IMR-90 (cell line): ENCODE data around the gene NPY1R. TPM values are rescaled to one million over a fixed set of nuclear protein-coding genes. Genes with fewer than 3 reads are reported as not detected.

Experiments used
- ATAC-seq: fragments of 200-7000 bp; cut with Tn5 transposase; 2 replicates; pipeline ENCODE4 v1.9.1; 2020; ENCODE audit warnings: low read depth, mild to moderate bottlenecking, moderate library complexity
- BruUV-seq: library from RNA; stranded (reverse); fragments of 400-500 nt; replicated peaks from 2 replicates; lab custom pipeline; 2021; lab: Mats Ljungman, UMichigan
- CTCF ChIA-PET: fragments of 300-600 bp; formaldehyde crosslinking; extraction: SDS; loops from one replicate; lab custom pipeline; 2021; ENCODE audit warnings: antibody characterized with exemption; lab: Yijun Ruan, JAX
- POLR2A ChIA-PET: fragments of 300-600 bp; sonication (Branson Sonifier 250); formaldehyde crosslinking; loops from one replicate; lab custom pipeline; 2022; ENCODE audit warnings: antibody characterized with exemption; ENCODE audit not compliant: unreplicated experiment; lab: Charles Lee
- DNase-seq: peaks from one replicate; pipeline ENCODE4 v3.0.0; 2013
- H2AFZ ChIP-seq: replicated peaks from 2 replicates; pipeline ENCODE3; 2013; ENCODE audit warnings: low read length, mild to moderate bottlenecking; ENCODE audit not compliant: poor library complexity
- H2AK5ac ChIP-seq: 2 replicates; pipeline ENCODE4 v1.6.1; 2013; ENCODE audit warnings: low read depth, low read length, inconsistent platforms
- H2AK9ac ChIP-seq: replicated peaks from 2 replicates; pipeline ENCODE3; 2013; ENCODE audit warnings: mild to moderate bottlenecking, low read depth, low read length, moderate library complexity; ENCODE audit not compliant: poor library complexity
- H2BK120ac ChIP-seq: 2 replicates; pipeline ENCODE4 v1.6.1; 2013; ENCODE audit warnings: low read depth, low read length, inconsistent platforms
- H2BK15ac ChIP-seq: 3 replicates; pipeline ENCODE4 v1.6.1; 2013; ENCODE audit warnings: low read depth, low read length, inconsistent platforms
- H2BK20ac ChIP-seq: 2 replicates; pipeline ENCODE4 v1.6.1; 2013; ENCODE audit warnings: low read depth, mild to moderate bottlenecking, inconsistent platforms, low read length, moderate library complexity
- H2BK5ac ChIP-seq: 2 replicates; pipeline ENCODE4 v1.6.1; 2013; ENCODE audit warnings: mild to moderate bottlenecking, low read depth, low read length, inconsistent platforms; ENCODE audit not compliant: poor library complexity, severe bottlenecking
- H3K14ac ChIP-seq: replicated peaks from 2 replicates; pipeline ENCODE4 v1.6.1; 2013; ENCODE audit warnings: low read depth, low read length, inconsistent platforms
- H3K18ac ChIP-seq: 2 replicates; pipeline ENCODE4 v1.6.1; 2013; ENCODE audit warnings: low read depth, low read length, control low read depth
- H3K23ac ChIP-seq: 2 replicates; pipeline ENCODE4 v1.6.1; 2013; ENCODE audit warnings: low read depth, low read length, inconsistent platforms
- H3K27ac ChIP-seq: 2 replicates; pipeline ENCODE4 v1.5.1; 2013; ENCODE audit warnings: mild to moderate bottlenecking, control low read depth, low read length; ENCODE audit not compliant: insufficient read depth
- H3K27me3 ChIP-seq: 2 replicates; pipeline ENCODE4 v1.6.1; 2013; ENCODE audit warnings: low read length; ENCODE audit not compliant: control insufficient read depth, insufficient read depth
- H3K36me3 ChIP-seq: 2 replicates; pipeline ENCODE4 v1.6.1; 2013; ENCODE audit warnings: low read length, mixed read lengths; ENCODE audit not compliant: control insufficient read depth, insufficient read depth
- H3K4ac ChIP-seq: 2 replicates; pipeline ENCODE4 v1.6.1; 2013; ENCODE audit warnings: low read depth, low read length, inconsistent platforms
- H3K4me1 ChIP-seq: 2 replicates; pipeline ENCODE4 v1.6.1; 2013; ENCODE audit warnings: low read length, mixed read lengths; ENCODE audit not compliant: control insufficient read depth, insufficient read depth
- H3K4me2 ChIP-seq: 2 replicates; pipeline ENCODE4 v1.6.1; 2013; ENCODE audit warnings: low read depth, mild to moderate bottlenecking, control low read depth, low read length, moderate library complexity
- H3K4me3 ChIP-seq: 2 replicates; pipeline ENCODE4 v1.5.1; 2013; ENCODE audit warnings: low read depth, mild to moderate bottlenecking, control low read depth, low read length, moderate library complexity; ENCODE audit not compliant: insufficient read depth
- H3K56ac ChIP-seq: 2 replicates; pipeline ENCODE4 v1.6.1; 2013; ENCODE audit warnings: low read length, inconsistent platforms; ENCODE audit not compliant: insufficient read depth; ENCODE audit errors: extremely low read depth
- H3K79me1 ChIP-seq, 2 experiments: 2 replicates each; pipeline ENCODE4 v1.6.1; 2013; ENCODE audit warnings: low read length in 2 of 2, inconsistent platforms in 1 of 2, low read depth in 1 of 2
- H3K9ac ChIP-seq: 2 replicates; pipeline ENCODE4 v1.6.1; 2013; ENCODE audit warnings: low read depth, low read length, control low read depth
- H3K9me1 ChIP-seq: 2 replicates; pipeline ENCODE4 v1.6.1; 2013; ENCODE audit warnings: low read length, inconsistent platforms; ENCODE audit not compliant: insufficient read depth
- H3K9me3 ChIP-seq: 2 replicates; pipeline ENCODE4 v1.6.1; 2013; ENCODE audit warnings: low read length; ENCODE audit not compliant: control insufficient read depth, insufficient read depth
- H4K20me1 ChIP-seq: 2 replicates; pipeline ENCODE4 v1.6.1; 2013; ENCODE audit warnings: low read length, inconsistent platforms; ENCODE audit not compliant: insufficient read depth
- H4K5ac ChIP-seq: 2 replicates; pipeline ENCODE4 v1.6.1; 2013; ENCODE audit warnings: mild to moderate bottlenecking, low read depth, low read length, control low read depth
- H4K8ac ChIP-seq, 2 experiments: 2 replicates each; pipeline ENCODE4 v1.6.1; 2013; ENCODE audit warnings: low read depth in 2 of 2, low read length in 2 of 2, control low read depth in 1 of 2, inconsistent platforms in 1 of 2
- H4K91ac ChIP-seq: 2 replicates; pipeline ENCODE4 v1.6.1; 2013; ENCODE audit warnings: low read depth, low read length, inconsistent platforms; ENCODE audit not compliant: insufficient read depth
- BHLHE40 ChIP-seq: fragments of 150-350 bp; IDR thresholded peaks from 2 replicates; pipeline ENCODE4 v1.6.1; 2016; ENCODE audit warnings: mild to moderate bottlenecking, low read depth, low read length
- CEBPB ChIP-seq: IDR thresholded peaks from 2 replicates; pipeline ENCODE4 v1.6.1; 2012; ENCODE audit warnings: low read depth, low read length, improper control_type of control experiment
- CHD1 ChIP-seq: IDR thresholded peaks from 2 replicates; pipeline ENCODE4 v1.6.1; 2012; ENCODE audit warnings: low read depth, low read length, improper control_type of control experiment
- MAFK ChIP-seq: IDR thresholded peaks from 2 replicates; pipeline ENCODE4 v1.6.1; 2012; ENCODE audit warnings: low read depth, low read length, improper control_type of control experiment
- NFE2L2 ChIP-seq: fragments of 150-350 bp; IDR thresholded peaks from 2 replicates; pipeline ENCODE4 v1.6.1; 2016; ENCODE audit warnings: low read depth, mild to moderate bottlenecking, low read length
- RFX5 ChIP-seq: IDR thresholded peaks from 2 replicates; pipeline ENCODE4 v1.8.0; 2012; ENCODE audit warnings: low read depth, mild to moderate bottlenecking, low read length, moderate library complexity
- WGBS, 2 experiments: methylation state at CpG; one replicate each; pipeline versions ENCODE4 v1.1.5 to v1.1.7; 2013; ENCODE audit warnings: missing lambda C conversion rate in 2 of 2; ENCODE audit not compliant: insufficient read length in 1 of 2; ENCODE audit errors: extremely low coverage in 2 of 2; 5-methylcytosine and 5-hydroxymethylcytosine counted together
- dilution Hi-C: fragments of 300-500 bp; cut with HindIII; formaldehyde crosslinking; loops from one replicate; pipeline ENCODE4 v1.14.3; 2018; ENCODE audit warnings: low sequenced_read_pairs; ENCODE audit not compliant: unreplicated experiment
- in situ Hi-C: fragments of 300-500 bp; cut with MboI; formaldehyde crosslinking; loops from 3 replicates; pipeline ENCODE4 v1.14.3; 2019; ENCODE audit warnings: low sequenced_read_pairs, inconsistent platforms, mixed read lengths
- intact Hi-C: fragments of 100-400 bp; cut with micrococcal nuclease; formaldehyde crosslinking; loops from 2 replicates; pipeline ENCODE4 v1.10.0; 2022
- polyA plus RNA-seq, 3 experiments: library from polyadenylated mRNA; depleted of rRNA; stranded (reverse); fragments of >200 nt; gene quantifications; 2 replicates each; pipeline ENCODE4 v1.2.3, GENCODE V29; 2012; ENCODE audit warnings: low replicate concordance in 1 of 3
- total RNA-seq: library from RNA; depleted of rRNA; stranded (reverse); fragments of >200 nt; gene quantifications from 2 replicates; pipeline ENCODE4 v1.2.3, GENCODE V29; 2012
- TF ChIP-seq, protein P1 (sequence below): fragments of 150-350 bp; IDR thresholded peaks from 2 replicates; pipeline ENCODE4 v1.6.1; 2017; ENCODE audit warnings: mild to moderate bottlenecking, antibody characterized with exemption, low read length, low read depth
- TF ChIP-seq, protein P2 (sequence below): conservative IDR thresholded peaks from 2 replicates; pipeline ENCODE4 v1.5.1; 2012; ENCODE audit warnings: mild to moderate bottlenecking, low read depth, low read length, improper control_type of control experiment
- TF ChIP-seq, protein P3 (sequence below): fragments of 150-350 bp; IDR thresholded peaks from 2 replicates; pipeline ENCODE4 v1.6.1; 2016; ENCODE audit warnings: low read depth, mild to moderate bottlenecking, low read length, moderate library complexity, borderline replicate concordance

NPY1R gene
- total and polyA plus RNA-seq, 2 of the 4 experiments (the other 2 are of a cell fraction): under 0.01 TPM; not detected in 1

DNA sequence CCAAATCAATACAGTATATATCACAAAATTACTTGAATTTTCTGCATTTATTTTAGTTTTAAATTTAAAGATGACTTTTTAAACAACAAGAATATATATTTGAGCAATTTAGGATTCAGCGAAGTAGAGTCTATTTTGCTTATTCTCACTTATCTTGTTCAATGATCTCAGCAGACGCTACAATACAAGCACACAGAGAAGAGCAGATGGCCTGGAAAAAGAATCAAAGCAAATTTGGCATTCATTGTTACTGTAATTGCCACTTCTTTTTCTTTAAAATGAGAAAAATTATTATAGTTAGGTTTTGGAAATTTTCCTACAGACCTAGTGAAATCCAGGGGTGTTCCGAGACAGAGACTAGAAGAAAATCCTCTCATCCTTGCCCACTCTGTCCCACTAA, 57.5 kb downstream of the NPY1R start:
- TF ChIP-seq RFX5: no peak
- TF ChIP-seq CEBPB: no peak
- no peak for TF ChIP-seq NFE2L2
- TF ChIP-seq, protein P1, sequence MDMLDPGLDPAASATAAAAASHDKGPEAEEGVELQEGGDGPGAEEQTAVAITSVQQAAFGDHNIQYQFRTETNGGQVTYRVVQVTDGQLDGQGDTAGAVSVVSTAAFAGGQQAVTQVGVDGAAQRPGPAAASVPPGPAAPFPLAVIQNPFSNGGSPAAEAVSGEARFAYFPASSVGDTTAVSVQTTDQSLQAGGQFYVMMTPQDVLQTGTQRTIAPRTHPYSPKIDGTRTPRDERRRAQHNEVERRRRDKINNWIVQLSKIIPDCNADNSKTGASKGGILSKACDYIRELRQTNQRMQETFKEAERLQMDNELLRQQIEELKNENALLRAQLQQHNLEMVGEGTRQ: no peak
- TF ChIP-seq, protein P2, sequence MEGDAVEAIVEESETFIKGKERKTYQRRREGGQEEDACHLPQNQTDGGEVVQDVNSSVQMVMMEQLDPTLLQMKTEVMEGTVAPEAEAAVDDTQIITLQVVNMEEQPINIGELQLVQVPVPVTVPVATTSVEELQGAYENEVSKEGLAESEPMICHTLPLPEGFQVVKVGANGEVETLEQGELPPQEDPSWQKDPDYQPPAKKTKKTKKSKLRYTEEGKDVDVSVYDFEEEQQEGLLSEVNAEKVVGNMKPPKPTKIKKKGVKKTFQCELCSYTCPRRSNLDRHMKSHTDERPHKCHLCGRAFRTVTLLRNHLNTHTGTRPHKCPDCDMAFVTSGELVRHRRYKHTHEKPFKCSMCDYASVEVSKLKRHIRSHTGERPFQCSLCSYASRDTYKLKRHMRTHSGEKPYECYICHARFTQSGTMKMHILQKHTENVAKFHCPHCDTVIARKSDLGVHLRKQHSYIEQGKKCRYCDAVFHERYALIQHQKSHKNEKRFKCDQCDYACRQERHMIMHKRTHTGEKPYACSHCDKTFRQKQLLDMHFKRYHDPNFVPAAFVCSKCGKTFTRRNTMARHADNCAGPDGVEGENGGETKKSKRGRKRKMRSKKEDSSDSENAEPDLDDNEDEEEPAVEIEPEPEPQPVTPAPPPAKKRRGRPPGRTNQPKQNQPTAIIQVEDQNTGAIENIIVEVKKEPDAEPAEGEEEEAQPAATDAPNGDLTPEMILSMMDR: no peak
- no peak for TF ChIP-seq CHD1
- TF ChIP-seq, protein P3, sequence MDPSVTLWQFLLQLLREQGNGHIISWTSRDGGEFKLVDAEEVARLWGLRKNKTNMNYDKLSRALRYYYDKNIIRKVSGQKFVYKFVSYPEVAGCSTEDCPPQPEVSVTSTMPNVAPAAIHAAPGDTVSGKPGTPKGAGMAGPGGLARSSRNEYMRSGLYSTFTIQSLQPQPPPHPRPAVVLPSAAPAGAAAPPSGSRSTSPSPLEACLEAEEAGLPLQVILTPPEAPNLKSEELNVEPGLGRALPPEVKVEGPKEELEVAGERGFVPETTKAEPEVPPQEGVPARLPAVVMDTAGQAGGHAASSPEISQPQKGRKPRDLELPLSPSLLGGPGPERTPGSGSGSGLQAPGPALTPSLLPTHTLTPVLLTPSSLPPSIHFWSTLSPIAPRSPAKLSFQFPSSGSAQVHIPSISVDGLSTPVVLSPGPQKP: no peak
- TF ChIP-seq MAFK: no peak
- TF ChIP-seq BHLHE40: no peak
- Histone ChIP-seq H2BK20ac (no peak overlapping the region), H2BK120ac (no peak overlapping the region), H3K4me1 (no peaks in the 10 kb centered on the region), H4K8ac (no peak overlapping the region), H2BK5ac (no peak overlapping the region), H3K36me3 (no peaks in the 10 kb centered on the region), H2AK5ac (no peak overlapping the region), H3K4me3 (no peak overlapping the region), H3K4me2 (no peak overlapping the region), H4K20me1 (no peaks in the 10 kb centered on the region), H3K14ac (no peak overlapping the region), H3K27ac (no peak overlapping the region), H3K9ac (no peak overlapping the region), H2AK9ac (no peak overlapping the region), H3K18ac (no peak overlapping the region), H3K9me3 (0 out of 2 replicates have a peak, but pooled peaks cover 2% of the 10 kb centered on the region), H3K56ac (no peak overlapping the region), H2AFZ (no peak overlapping the region), H3K4ac (no peak overlapping the region), H2BK15ac (no peak overlapping the region), H3K23ac (no peak overlapping the region), H4K91ac (no peak overlapping the region), H3K9me1 (no peaks in the 10 kb centered on the region), H3K79me1 (no peaks in the 10 kb centered on the region), H3K27me3 (no peaks in the 10 kb centered on the region), H4K5ac (no peak overlapping the region)
- dilution Hi-C loops: no loop called here
- WGBS, 2 experiments: no CpG with 5 or more reads among the region's 3 CpGs
- in situ Hi-C loops: no loop called here
- ChIA-PET POLR2A (no interaction called here), CTCF (no interaction called here)
- DNase-seq (no peak), ATAC-seq (no peak)
- no TSS peak for BruUV-seq
- intact Hi-C loops: no loop called here
